HEK293 (cell line): ENCODE results near the gene PEX14.

Experiments used
- ELK4 ChIP-seq: IDR thresholded peaks from 2 replicates; pipeline ENCODE4 v1.6.1; 2011; ENCODE audit warnings: mild to moderate bottlenecking, low read depth, low read length, borderline replicate concordance
- HOXA7 ChIP-seq: sonication (generic); formaldehyde crosslinking; IDR thresholded peaks from 2 replicates; pipeline ENCODE4 v1.8.1; 2022; ENCODE audit warnings: missing genetic modification reagents, borderline replicate concordance
- HOXC10 ChIP-seq: sonication (generic); formaldehyde crosslinking; IDR thresholded peaks from 2 replicates; pipeline ENCODE4 v1.8.1; 2023; ENCODE audit warnings: mild to moderate bottlenecking, missing genetic modification reagents
- KLF8 ChIP-seq: fragments of 450-650 bp; formaldehyde crosslinking; IDR thresholded peaks from 2 replicates; pipeline ENCODE4 v1.5.1; 2016; ENCODE audit warnings: missing biosample characterization, missing genetic modification characterization
- PRDM1 ChIP-seq: fragments of 450-650 bp; formaldehyde crosslinking; IDR thresholded peaks from 2 replicates; pipeline ENCODE4; 2016; ENCODE audit warnings: missing biosample characterization, missing genetic modification characterization
- WT1 ChIP-seq: fragments of 450-650 bp; formaldehyde crosslinking; IDR thresholded peaks from 2 replicates; pipeline ENCODE4 v1.5.1; 2016; ENCODE audit warnings: missing biosample characterization, missing genetic modification characterization
- YY2 ChIP-seq: fragments of 450-650 bp; formaldehyde crosslinking; IDR thresholded peaks from 2 replicates; pipeline ENCODE4 v1.5.1; 2016; ENCODE audit warnings: missing biosample characterization, missing genetic modification characterization
- ZBTB1 ChIP-seq: fragments of 450-650 bp; formaldehyde crosslinking; IDR thresholded peaks from 2 replicates; pipeline ENCODE4 v1.5.1; 2016; ENCODE audit warnings: missing biosample characterization, missing genetic modification characterization
- ZNF133 ChIP-seq: fragments of 450-650 bp; formaldehyde crosslinking; IDR thresholded peaks from 2 replicates; pipeline ENCODE4 v1.5.1; 2016; ENCODE audit warnings: missing biosample characterization, missing genetic modification characterization
- ZNF140 ChIP-seq: fragments of 450-650 bp; formaldehyde crosslinking; IDR thresholded peaks from 2 replicates; pipeline ENCODE4 v1.5.1; 2016; ENCODE audit warnings: missing biosample characterization, missing genetic modification characterization
- ZNF24 ChIP-seq: fragments of 450-650 bp; formaldehyde crosslinking; IDR thresholded peaks from 2 replicates; pipeline ENCODE4 v1.5.1; 2016; ENCODE audit warnings: missing biosample characterization, missing genetic modification characterization
- ZNF350 ChIP-seq: fragments of 450-650 bp; formaldehyde crosslinking; IDR thresholded peaks from 2 replicates; pipeline ENCODE4 v1.5.0; 2017; ENCODE audit warnings: missing biosample characterization, mild to moderate bottlenecking, missing genetic modification characterization
- ZNF600 ChIP-seq: fragments of 450-650 bp; formaldehyde crosslinking; IDR thresholded peaks from 2 replicates; pipeline ENCODE4 v1.5.1; 2016; ENCODE audit warnings: missing biosample characterization, missing genetic modification characterization
- ZNF610 ChIP-seq: fragments of 450-650 bp; formaldehyde crosslinking; IDR thresholded peaks from 2 replicates; pipeline ENCODE4 v1.5.1; 2016; ENCODE audit warnings: missing biosample characterization, missing genetic modification characterization, borderline replicate concordance
- ZNF654 ChIP-seq: fragments of 450-650 bp; formaldehyde crosslinking; IDR thresholded peaks from 2 replicates; pipeline ENCODE4 v1.5.1; 2016; ENCODE audit warnings: low read depth, missing biosample characterization, missing genetic modification characterization
- ZNF664 ChIP-seq: fragments of 450-650 bp; formaldehyde crosslinking; IDR thresholded peaks from 2 replicates; pipeline ENCODE4 v1.5.1; 2016; ENCODE audit warnings: missing biosample characterization, missing genetic modification characterization
- ZNF670 ChIP-seq: fragments of 450-650 bp; formaldehyde crosslinking; IDR thresholded peaks from 2 replicates; pipeline ENCODE4 v1.5.1; 2016; ENCODE audit warnings: missing biosample characterization, missing genetic modification characterization, low read depth
- ZNF704 ChIP-seq: fragments of 450-650 bp; formaldehyde crosslinking; IDR thresholded peaks from 2 replicates; pipeline ENCODE4 v1.5.1; 2016; ENCODE audit warnings: missing biosample characterization, missing genetic modification characterization
- ZNF776 ChIP-seq: fragments of 450-650 bp; formaldehyde crosslinking; IDR thresholded peaks from 2 replicates; pipeline ENCODE4 v1.5.0; 2017; ENCODE audit warnings: missing biosample characterization, missing genetic modification characterization, borderline replicate concordance
- ZSCAN23 ChIP-seq: fragments of 450-650 bp; formaldehyde crosslinking; IDR thresholded peaks from 2 replicates; pipeline ENCODE4 v1.5.1; 2016; ENCODE audit warnings: missing biosample characterization, missing genetic modification characterization
- TF ChIP-seq, protein P1 (sequence below): fragments of 450-650 bp; formaldehyde crosslinking; IDR thresholded peaks from 2 replicates; pipeline ENCODE4 v1.5.1; 2016; ENCODE audit warnings: missing biosample characterization, missing genetic modification characterization
- TF ChIP-seq, protein P2 (sequence below): fragments of 450-650 bp; formaldehyde crosslinking; IDR thresholded peaks from 2 replicates; pipeline ENCODE4 v1.5.1; 2016; ENCODE audit warnings: missing biosample characterization, missing genetic modification characterization
- TF ChIP-seq, protein P3 (sequence below): fragments of 450-650 bp; formaldehyde crosslinking; IDR thresholded peaks from 2 replicates; pipeline ENCODE4 v1.5.1; 2016; ENCODE audit warnings: missing biosample characterization, missing genetic modification characterization, borderline replicate concordance
- TF ChIP-seq, protein P4 (sequence below): fragments of 450-650 bp; formaldehyde crosslinking; IDR thresholded peaks from 2 replicates; pipeline ENCODE4 v1.5.1; 2016; ENCODE audit warnings: missing biosample characterization, missing genetic modification characterization, low read depth
- TF ChIP-seq, protein P5 (sequence below): fragments of 450-650 bp; IDR thresholded peaks from 2 replicates; pipeline ENCODE4 v1.5.1; 2018; ENCODE audit warnings: missing biosample characterization, mild to moderate bottlenecking, missing genetic modification characterization

Gene PEX14

GRCh38 chr1:10430216-10431069 is 44.3 kb upstream of the PEX14 start, which contains the start of gene CENPS (continued):
- TF ChIP-seq ZNF133 (no peak; the same call in 1 of the 2 replicates), ZNF140 (no peak), KLF8 (peak; percentile 96), YY2 (tag by site-specific recombination) (peak; percentile 74), ELK4 (no peak), WT1 (tag by site-specific recombination) (no peak; the same call in 1 of the 2 replicates), PRDM1 (tag by site-specific recombination) (no peak), ZSCAN23 (tag by site-specific recombination) (no peak), HOXA7 (CRISPR knock-in tag) (no peak), ZNF664 (tag by site-specific recombination) (no peak), ZNF704 (tag by site-specific recombination) (no peak), ZBTB1 (tag by site-specific recombination) (peak; percentile 73; the same call in 1 of the 2 replicates), ZNF600 (tag by site-specific recombination) (peak; percentile 83), ZNF350 (tag by site-specific recombination) (no peak), ZNF776 (tag by site-specific recombination) (peak; percentile 52; the same call in 1 of the 2 replicates), ZNF654 (no peak), ZNF610 (tag by site-specific recombination) (peak; percentile 88), ZNF24 (tag by site-specific recombination) (0 out of 2 replicates have a peak, but pooled peaks have one; percentile 35), HOXC10 (CRISPR knock-in tag) (no peak), ZNF670 (tag by site-specific recombination) (no peak)
- TF ChIP-seq, protein P1, sequence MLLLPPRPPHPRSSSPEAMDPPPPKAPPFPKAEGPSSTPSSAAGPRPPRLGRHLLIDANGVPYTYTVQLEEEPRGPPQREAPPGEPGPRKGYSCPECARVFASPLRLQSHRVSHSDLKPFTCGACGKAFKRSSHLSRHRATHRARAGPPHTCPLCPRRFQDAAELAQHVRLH: peak; percentile 79
- TF ChIP-seq, protein P2, sequence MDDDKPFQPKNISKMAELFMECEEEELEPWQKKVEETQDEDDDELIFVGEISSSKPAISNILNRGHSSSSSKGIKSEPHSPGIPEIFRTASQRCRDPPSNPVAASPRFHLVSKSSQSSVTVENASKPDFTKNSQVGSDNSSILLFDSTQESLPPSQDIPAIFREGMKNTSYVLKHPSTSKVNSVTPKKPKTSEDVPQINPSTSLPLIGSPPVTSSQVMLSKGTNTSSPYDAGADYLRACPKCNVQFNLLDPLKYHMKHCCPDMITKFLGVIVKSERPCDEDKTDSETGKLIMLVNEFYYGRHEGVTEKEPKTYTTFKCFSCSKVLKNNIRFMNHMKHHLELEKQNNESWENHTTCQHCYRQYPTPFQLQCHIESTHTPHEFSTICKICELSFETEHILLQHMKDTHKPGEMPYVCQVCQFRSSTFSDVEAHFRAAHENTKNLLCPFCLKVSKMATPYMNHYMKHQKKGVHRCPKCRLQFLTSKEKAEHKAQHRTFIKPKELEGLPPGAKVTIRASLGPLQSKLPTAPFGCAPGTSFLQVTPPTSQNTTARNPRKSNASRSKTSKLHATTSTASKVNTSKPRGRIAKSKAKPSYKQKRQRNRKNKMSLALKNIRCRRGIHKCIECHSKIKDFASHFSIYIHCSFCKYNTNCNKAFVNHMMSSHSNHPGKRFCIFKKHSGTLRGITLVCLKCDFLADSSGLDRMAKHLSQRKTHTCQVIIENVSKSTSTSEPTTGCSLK: no peak
- TF ChIP-seq, protein P3, sequence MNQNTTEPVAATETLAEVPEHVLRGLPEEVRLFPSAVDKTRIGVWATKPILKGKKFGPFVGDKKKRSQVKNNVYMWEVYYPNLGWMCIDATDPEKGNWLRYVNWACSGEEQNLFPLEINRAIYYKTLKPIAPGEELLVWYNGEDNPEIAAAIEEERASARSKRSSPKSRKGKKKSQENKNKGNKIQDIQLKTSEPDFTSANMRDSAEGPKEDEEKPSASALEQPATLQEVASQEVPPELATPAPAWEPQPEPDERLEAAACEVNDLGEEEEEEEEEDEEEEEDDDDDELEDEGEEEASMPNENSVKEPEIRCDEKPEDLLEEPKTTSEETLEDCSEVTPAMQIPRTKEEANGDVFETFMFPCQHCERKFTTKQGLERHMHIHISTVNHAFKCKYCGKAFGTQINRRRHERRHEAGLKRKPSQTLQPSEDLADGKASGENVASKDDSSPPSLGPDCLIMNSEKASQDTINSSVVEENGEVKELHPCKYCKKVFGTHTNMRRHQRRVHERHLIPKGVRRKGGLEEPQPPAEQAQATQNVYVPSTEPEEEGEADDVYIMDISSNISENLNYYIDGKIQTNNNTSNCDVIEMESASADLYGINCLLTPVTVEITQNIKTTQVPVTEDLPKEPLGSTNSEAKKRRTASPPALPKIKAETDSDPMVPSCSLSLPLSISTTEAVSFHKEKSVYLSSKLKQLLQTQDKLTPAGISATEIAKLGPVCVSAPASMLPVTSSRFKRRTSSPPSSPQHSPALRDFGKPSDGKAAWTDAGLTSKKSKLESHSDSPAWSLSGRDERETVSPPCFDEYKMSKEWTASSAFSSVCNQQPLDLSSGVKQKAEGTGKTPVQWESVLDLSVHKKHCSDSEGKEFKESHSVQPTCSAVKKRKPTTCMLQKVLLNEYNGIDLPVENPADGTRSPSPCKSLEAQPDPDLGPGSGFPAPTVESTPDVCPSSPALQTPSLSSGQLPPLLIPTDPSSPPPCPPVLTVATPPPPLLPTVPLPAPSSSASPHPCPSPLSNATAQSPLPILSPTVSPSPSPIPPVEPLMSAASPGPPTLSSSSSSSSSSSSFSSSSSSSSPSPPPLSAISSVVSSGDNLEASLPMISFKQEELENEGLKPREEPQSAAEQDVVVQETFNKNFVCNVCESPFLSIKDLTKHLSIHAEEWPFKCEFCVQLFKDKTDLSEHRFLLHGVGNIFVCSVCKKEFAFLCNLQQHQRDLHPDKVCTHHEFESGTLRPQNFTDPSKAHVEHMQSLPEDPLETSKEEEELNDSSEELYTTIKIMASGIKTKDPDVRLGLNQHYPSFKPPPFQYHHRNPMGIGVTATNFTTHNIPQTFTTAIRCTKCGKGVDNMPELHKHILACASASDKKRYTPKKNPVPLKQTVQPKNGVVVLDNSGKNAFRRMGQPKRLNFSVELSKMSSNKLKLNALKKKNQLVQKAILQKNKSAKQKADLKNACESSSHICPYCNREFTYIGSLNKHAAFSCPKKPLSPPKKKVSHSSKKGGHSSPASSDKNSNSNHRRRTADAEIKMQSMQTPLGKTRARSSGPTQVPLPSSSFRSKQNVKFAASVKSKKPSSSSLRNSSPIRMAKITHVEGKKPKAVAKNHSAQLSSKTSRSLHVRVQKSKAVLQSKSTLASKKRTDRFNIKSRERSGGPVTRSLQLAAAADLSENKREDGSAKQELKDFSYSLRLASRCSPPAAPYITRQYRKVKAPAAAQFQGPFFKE (tag by site-specific recombination): no peak
- TF ChIP-seq, protein P4, sequence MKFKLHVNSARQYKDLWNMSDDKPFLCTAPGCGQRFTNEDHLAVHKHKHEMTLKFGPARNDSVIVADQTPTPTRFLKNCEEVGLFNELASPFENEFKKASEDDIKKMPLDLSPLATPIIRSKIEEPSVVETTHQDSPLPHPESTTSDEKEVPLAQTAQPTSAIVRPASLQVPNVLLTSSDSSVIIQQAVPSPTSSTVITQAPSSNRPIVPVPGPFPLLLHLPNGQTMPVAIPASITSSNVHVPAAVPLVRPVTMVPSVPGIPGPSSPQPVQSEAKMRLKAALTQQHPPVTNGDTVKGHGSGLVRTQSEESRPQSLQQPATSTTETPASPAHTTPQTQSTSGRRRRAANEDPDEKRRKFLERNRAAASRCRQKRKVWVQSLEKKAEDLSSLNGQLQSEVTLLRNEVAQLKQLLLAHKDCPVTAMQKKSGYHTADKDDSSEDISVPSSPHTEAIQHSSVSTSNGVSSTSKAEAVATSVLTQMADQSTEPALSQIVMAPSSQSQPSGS (tag by site-specific recombination): no peak
- TF ChIP-seq, protein P5, sequence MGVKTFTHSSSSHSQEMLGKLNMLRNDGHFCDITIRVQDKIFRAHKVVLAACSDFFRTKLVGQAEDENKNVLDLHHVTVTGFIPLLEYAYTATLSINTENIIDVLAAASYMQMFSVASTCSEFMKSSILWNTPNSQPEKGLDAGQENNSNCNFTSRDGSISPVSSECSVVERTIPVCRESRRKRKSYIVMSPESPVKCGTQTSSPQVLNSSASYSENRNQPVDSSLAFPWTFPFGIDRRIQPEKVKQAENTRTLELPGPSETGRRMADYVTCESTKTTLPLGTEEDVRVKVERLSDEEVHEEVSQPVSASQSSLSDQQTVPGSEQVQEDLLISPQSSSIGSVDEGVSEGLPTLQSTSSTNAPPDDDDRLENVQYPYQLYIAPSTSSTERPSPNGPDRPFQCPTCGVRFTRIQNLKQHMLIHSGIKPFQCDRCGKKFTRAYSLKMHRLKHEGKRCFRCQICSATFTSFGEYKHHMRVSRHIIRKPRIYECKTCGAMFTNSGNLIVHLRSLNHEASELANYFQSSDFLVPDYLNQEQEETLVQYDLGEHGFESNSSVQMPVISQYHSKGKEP: peak; percentile 14; the same call in 1 of the 2 replicates
